Stimulated activated CD4-positive, alpha-beta T cell treated with anti-CD3 and anti-CD28 coated beads, TNF-alpha, amount 100 ng/mL, for 24 hours (primary cell): ENCODE data around the gene IFFO2.

Source experiments
- DNase-seq, 3 experiments: peaks; one replicate each; pipeline ENCODE4 v3.0.0-alpha.2; 2020; ENCODE audit warnings: low read depth in 3 of 3

IFFO2 gene

DNA sequence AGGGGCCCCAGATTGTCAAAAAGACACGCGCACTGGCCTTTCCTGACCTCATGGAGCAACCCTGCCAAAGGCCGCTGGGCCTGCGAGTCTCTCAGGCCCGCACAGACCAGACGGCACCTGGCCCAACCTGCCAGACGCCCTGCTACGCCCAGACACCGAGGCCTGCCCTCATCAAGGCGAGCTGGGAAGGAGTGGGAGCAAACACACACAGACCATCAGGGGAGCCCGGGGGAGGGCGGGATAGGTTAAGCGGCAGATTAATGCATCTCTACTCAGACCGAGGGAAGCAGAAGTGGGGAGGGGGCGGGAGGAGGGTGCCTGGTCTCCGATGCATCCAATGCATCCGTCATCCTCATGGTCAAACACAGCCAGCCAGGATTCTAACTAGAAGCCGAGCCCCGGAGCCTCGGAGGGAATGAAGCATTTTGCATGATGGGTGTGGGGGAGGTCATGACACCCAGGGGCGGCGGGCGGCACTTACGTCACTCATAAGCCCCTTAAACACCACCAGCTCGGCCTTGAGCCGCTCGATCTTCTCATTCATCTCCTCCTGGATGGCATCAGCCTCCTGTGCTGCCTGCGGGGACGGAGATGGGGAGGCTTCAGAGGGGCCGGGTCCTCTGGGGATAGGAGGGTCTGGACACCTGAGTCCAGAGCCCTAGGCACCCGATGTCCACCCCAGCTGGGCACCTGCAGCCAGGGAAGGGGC lies 37.1 kb downstream of the IFFO2 start:
- no peak for DNase-seq

DNA sequence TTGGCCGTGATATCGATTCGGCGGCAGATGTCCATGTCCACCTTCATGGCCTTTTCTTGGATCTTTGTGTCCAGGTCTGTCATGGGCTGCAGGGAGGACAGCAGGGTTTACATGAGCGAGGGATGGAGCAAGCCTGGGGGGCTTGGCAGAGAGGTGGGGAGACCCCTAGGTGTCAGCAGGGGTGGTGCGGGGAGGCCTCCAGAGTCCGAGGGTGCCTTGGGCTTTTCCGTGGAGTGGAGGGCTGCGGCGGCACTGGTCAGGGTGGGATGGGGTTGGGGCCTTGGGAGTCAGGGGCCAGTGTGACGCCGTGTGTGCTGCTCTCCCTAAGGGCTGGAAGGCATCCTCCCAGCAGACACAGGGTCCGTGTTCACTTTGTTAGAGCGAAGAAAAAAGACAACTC lies 38.1 kb downstream of the IFFO2 start:
- no peak for DNase-seq

DNA sequence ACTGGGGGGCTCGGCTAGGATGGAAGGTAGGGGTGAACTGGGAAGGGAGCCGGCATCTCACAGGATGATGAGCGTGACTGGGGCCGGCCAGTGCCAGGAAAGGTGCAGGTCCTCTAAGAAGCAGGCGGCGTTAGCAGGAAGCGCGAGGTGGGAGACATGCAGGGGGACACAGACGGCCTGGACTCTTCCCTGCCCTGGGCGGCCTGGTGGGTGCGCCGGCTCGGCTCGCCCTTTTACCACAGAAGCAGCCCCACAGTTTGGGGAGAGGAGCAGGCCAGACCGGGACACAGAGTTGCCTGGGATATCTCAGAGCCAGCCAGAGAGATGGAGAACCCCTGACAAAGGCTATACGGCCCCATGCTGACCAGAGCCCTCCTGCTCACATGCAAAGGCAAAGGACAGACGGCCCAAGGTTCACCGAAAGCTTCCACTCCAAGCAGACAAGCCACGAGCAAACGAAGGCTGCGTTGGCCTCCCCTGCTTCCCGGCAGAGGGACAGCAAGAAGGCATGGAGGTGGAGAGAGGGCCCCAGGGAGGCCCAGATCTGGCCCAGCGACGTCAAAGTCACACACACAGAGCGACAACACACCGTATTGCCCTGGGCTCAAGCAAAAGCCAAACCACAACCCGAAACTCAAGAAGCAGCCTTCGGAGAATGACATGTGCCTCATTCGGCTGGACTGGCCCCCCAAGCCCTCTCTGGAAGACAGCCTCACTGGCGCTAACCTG lies 39.2 kb downstream of the IFFO2 start:
- no peak for DNase-seq

DNA sequence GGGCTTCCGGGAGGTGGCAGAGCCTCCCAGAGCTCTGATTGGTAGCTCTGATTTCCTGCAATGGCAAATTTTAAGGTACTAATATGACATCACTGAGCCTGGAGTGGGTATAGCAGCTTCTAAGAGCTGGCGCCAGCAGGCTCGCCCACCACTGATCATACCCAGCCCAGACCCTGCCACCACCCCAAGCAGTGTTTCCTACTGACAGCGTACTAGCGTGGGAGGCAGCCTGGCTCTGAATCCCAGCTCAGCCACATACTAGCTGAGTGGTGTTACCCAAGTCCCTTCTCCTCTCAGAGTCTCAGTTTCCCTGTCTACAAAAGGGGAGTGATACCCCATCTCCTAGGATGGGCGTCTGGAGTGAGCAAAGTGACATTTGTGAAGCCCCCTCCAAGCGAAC lies 41.1 kb downstream of the IFFO2 start:
- DNase-seq, result no peak

DNA sequence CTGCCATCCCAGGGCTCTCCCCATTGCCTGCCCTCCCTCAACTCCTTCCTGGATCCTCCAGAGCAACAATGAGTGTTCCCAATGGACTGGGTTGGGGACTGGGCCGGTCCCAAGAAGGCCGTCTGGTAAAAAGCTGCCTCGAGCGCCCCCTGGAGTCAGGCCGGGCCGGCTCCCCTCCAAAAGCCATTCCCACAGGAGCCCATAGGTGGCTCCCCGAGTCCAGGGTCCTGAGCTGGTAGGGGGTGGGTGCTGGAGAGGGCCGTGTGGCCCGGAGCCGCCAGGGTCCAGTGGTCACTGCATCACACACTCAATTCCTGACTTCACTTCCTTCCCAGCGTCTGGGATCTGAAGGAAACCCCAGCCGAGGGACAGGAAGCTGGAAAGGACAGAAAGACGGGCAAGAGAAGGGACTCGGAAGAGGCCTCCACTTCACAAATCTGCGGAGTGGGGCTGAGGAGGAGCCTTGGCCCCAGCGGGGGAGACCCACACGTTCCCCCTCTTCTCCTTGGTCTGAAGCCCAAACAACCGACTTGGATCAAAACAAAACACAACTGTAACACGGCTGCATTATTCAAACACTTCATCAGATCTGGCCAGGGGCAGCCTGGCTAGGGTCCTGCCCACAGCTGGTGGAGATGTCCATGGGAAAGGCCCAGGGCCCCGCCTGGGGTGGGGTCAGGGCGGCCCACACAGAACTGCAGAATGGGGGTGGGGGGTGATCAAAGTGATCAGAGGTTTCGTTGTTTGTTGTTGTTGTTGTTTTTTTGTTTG lies 43.2 kb downstream of the IFFO2 start:
- peak; percentile 62 to 76 (median 64) for DNase-seq

DNA sequence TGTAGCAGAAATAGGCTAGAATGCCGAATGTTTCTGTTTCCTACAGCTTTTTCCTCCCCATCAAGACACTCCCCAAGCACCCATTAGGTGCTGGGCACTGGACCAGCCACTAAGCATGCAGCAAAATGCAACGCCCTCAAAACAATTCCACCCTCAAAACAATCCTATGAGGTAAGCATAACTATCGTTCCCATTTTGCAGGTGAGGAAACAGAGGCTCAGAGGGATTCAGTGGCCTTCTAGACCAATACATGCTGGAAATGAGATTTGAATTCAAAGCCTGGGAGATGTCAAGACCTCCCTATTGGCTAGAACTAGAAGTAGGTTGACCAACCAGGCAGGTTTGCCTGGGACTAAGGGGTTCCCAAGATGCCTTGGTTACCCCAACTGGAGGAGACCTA lies 43.9 kb downstream of the IFFO2 start:
- no peak for DNase-seq

DNA sequence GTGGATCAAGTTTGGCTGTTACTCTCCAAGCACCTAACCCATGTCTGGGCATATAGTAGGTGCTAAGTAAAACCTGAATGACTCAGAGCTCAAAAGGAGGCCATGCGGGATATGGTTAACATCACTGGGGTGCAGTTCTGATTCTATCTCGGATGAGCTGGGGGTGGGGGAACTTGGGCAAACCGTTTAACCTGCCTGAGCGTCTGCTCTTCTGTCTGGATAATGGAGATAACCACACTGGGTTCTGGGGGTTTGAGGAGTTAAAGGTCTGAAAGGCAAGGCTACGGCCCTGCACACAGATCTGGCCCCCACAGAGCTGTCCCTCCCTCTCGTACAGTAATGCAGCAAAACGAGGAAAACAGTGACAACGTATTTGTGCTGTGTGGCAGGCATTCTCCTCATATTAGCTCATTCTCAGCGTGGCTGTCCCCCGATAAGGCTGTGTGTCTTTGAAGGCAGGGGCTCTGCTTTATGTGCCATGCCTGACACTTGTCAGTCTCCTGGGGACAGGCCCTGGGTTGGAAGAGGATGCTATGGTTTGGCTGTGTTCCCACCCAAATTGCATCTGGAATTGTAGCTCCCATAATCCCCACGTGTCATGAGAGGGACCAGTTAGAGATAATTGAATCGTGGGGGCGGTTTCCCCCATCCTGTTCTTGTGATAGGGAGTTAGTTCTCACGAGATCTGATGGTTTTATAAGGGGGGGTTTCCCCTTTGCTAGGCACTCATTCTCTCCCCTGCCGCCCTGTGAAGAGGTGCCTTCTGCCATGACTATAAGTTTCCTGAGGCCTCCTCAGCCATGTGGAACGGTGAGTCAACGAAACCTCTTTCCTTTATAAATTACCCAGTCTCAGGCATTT lies 47.3 kb downstream of the IFFO2 start:
- DNase-seq, result peak in 1 of 3 experiments; percentile 44

DNA sequence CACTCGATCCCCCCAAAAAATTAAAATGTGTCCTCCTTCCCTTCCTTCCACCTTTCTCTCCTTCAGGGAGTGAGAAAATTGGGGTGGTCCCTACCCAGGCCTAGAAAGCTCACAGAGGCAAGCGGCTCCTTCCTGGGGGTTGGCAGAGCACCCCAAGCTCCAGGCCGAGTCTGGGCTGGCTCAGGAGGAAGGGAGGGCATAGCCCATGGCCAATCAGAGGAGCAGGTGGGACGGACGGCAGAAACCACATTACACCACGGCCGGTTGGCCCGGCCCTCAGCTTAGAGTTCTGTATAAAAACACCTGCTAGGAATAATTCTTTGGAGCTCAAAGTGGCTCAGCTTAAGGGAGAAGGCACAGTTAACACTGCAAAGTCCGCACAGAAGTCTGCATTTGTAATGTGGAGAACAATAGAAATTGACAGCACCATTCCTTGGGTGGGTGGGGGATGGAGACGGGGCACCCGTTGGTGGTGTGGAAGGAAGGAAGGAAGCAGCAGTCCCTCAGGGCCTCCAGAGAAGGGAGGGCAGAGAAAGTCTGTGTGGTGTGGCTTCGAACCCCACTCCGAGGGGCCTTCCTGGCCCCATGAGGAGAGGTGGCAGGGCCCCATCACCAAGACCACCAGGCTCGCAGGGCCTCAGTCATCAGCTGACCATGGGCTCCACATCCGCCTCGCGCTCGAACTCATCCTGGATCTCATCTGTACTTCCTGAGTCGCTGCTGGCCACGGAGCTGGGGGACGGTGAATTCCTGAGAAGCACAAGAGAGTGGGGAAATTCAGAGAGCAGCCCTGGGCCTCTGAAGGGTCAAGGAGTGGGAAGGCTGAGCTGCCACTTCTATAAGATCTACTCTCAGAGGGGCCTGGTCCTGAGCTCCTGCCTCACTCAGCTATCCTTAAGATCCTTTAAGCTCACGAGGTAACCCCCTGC lies 48.3 kb downstream of the IFFO2 start:
- DNase-seq, result no peak

DNA sequence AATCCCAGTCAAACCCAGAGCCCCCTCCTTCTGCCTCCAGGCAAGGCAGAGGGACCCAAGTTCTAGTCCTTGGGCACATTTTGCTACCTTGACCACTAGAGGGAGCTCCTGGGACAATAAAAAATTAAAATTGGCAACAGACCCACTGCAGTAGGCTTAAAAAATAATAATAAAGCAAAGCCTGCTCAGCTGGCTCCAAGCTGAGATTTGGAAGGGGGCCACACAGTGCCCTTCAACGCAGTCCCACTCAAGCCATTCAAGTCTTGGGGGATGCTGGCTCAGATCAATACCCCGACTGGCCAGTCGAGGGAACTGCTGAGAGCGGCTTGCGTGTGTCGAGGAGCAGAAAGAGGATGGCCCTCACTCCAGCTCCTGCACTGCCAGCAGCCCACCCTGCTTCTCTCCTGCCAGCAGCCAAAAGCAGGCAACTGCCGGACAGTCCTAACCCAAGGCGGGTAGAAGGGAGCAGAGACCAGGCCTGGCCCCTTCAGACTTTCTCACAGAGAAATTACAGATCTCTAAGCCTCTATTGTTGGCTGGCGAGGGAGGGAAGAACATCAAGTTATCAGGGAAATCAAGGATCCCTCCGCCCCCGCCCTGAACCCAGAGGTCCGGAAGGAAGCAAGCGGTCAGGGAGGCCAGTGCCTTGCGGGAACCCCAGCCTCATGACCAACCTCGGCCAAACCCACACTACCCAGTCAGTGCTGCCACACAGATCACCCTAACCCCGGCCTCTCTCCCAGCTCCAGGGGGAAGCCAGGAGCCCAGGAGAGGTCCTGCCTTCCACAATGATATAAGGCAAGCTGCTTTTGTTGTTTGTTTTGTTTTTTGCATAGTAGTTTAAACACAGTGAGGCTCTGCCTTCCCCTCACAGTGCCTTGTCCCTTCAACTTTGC lies 49.2 kb downstream of the IFFO2 start:
- peak in 2 of 3 experiments; percentile 41 to 44 for DNase-seq

DNA sequence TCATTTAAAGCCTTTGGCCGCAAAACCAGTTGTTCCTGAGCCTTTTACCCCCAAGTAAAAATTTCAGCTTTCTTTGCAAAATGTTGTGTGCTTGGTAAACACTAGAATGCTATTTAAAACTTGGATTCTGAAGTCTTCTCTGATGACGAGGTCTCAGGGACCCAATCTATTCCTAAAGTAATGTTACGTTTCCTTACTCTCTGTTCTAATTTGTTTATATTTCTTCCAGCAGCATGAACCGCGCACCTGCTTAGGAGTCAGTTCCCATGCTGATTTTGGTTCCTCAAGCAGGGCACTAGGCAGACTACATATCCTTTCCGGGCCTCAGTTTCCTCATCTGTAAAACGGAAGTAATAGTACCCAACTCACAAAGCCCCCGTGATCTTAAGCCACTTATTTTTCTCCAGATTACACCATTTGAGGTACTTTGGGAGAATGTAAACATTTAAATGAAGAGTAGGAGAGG lies 53.2 kb downstream of the IFFO2 start:
- no peak for DNase-seq

DNA sequence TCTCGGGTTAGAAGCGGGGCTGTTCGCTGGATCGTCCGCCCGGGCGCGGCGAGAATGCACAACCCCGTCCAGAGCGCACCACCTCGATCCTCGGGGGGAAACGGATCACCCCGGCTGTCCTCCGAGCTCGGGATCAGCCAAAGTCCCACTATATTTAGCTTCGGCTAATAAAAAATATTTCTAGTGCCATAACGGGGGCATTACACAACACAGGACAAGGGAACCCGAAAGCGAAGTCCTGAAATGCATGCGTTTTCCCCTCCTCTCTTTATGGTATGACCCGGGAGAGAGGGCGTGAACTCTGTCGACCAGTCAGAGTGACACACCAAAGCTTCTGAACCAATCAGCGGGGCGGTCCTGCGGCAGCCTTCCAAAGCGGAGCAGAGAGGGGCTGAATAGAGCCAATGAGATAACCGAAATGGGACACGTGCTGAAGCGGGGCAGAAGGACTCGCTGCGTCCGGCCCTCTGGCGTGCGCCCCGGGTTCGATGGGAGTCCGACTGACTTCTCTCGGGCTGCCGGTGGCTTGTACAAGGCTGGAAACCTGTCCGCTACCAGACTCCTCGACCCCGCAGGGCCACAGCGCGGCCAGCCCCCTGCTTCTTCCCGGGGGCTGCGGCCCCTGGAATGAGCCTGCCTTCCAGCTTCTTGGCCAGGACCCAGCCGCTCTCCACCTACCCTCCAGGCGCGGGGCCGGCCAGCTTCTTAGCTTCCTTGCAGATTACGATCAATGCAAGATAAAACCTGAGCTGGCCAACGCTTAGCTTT lies 53.8 kb downstream of the IFFO2 start, which contains the start of gene ALDH4A1:
TSS of gene ALDH4A1 (minus strand) at position 33 of the 768 bp plus-strand sequence. CDS start at position 1, 32 bp downstream.
- DNase-seq, result peak; percentile 80 to 91 (median 90)

DNA sequence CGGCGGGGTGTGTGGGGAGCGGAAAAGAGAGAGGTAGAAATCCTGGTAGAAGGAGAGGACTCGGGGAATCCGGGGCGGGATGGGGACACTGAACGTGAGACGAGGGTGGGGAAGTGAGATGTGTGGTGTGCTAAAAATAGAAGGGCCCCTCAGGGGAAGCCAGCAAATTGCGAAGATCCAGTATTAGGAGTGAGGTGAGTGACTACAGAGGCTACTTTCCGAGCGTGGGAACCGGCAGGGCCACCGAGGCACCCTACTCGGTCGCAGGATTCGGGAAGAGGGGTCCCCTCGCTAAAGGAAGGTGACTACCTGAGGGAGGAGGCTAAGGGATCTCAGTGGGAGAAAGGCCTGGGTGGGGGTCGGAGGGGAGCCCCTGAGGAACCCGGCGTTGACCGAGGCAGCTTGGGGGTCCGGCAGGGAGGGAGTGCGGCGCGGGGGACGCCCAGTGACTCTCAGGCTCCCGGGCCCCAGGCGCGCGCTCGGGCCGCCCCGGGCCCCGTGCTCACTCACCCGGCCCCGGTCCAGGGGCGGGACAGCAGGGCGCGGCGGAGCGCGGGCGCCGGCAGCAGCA lies 54.4 kb downstream of the IFFO2 start:
- no peak for DNase-seq

DNA sequence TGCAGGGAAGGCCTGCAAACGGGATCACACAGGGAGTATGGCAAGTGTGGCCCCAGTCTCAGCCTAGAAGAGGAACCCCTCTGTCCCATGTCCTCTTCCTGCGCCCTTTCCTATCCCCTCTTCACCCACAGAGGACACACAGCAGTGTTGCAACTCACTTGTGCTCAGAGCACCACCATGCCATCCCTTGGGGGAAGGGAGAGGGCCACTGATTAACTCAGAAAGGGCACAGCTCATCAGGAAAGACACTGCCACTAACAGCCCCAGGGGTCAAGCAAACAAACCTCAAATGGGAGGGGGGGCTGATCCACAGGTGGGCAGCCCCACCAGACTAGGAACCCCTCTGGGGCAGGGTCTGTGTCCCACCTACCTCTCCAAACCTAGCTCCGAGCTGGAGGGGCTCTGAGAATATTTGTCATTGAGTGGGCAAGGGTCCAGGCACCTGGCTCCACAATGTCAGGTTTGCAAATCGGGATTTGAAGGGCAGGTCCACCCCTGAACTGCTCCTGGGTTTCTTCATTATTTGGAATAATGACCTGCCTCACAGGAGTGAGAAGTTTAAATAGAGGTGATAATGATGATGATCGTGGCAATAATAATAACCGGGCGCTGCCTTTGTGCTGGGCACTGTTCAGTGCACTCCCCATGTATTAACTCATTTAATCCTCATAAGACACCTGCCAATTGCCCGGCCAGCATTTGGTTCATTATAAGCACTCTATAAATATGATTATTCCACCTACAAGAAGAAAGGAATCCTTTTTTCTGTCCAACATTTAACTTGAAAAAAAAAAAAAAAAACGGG lies 55.1 kb downstream of the IFFO2 start:
- no peak for DNase-seq

DNA sequence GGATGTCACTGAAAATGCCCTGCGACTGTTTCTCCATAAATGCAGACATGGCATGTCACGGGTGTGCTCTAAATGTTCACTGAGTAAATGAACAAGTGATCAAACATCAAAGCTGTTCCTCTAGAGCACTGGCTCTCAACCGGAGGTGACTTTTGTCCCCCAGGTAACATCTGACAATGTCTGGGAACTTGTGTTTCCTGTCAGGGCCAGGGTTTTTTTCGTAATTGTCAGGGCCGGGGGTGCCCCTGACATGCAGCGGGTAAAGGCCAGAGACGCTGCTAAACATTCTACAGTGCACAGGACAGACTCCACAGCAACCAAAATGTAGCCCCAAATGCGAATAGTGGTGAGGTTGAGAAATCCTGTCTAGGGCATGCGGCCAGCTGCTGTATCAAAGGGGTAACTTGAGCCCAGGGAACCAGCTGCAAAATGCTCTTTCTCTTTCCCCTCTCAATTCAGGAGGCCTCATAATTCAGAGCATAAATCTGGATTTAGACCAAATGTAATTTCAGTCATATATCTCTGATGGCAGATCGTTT lies 56.1 kb downstream of the IFFO2 start:
- DNase-seq, result no peak

DNA sequence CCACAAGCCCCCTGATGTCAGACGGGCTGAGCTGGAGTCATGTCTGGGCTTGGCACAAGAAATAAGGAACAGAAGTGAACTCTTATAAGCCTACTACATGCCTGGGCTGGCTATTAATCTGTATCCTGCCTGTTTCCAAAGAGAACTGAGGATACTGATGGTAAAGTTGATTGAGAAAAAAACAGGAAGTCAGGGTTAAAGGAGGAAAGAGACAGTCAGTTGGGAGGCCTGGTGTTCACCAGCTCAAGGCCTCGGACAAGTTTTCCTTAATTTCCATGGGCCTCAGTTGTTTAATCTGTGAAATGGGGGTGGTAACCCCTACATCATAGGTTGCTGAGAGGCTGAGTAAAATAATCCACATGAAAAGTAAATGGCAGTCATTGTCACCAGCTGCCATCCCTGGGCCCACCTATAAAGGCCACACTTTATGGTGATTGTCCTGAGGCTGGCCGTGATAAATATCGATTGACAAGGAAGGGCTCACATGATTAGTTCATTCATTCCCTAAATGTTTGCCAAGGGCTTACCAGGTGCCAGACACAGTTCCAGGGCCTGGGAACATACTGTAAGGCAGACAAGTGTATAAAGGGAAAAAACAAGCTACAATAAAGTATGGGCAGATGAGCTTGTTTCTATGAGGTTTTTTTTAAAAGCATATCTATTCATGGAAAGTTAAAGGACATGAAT lies 57.0 kb downstream of the IFFO2 start:
- DNase-seq, result no peak

DNA sequence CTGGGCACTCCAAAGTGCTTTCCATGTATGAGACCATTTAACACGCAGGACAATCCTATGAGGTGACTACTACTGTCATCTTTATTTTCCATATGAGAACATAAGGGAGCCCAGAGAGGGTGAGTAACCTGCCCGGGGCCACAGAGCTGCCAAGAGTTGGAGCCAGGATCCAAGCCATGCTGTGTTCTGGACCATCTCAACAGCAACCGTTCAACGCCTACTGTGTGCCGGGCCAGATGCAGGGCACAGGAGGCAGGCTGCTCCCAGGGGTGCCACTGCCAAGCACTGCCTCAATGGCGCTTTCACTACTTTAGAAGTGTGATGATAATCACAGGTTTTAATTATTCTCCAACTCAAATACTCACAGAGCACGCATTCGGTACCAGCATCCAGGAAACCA lies 57.9 kb downstream of the IFFO2 start:
- DNase-seq, result no peak
